IMR-90 (cell line): Measurements from ENCODE around the gene MYOF. TPM values are rescaled to one million over a fixed set of nuclear protein-coding genes. Genes with fewer than 3 reads are reported as not detected.
A peak's percentile ranks its signal among the peaks of the same experiment; 100 is the strongest.

Experiments used
- ATAC-seq: fragments of 200-7000 bp; cut with Tn5 transposase; 2 replicates; pipeline ENCODE4 v1.9.1; 2020; ENCODE audit warnings: low read depth, mild to moderate bottlenecking, moderate library complexity
- BruUV-seq: library from RNA; stranded (reverse); fragments of 400-500 nt; replicated peaks from 2 replicates; lab custom pipeline; 2021; lab: Mats Ljungman, UMichigan
- CTCF ChIA-PET: fragments of 300-600 bp; formaldehyde crosslinking; extraction: SDS; loops from one replicate; lab custom pipeline; 2021; ENCODE audit warnings: antibody characterized with exemption; lab: Yijun Ruan, JAX
- POLR2A ChIA-PET: fragments of 300-600 bp; sonication (Branson Sonifier 250); formaldehyde crosslinking; loops from one replicate; lab custom pipeline; 2022; ENCODE audit warnings: antibody characterized with exemption; ENCODE audit not compliant: unreplicated experiment; lab: Charles Lee
- DNase-seq: peaks from one replicate; pipeline ENCODE4 v3.0.0; 2013
- H2AFZ ChIP-seq: replicated peaks from 2 replicates; pipeline ENCODE3; 2013; ENCODE audit warnings: low read length, mild to moderate bottlenecking; ENCODE audit not compliant: poor library complexity
- H2AK5ac ChIP-seq: 2 replicates; pipeline ENCODE4 v1.6.1; 2013; ENCODE audit warnings: low read depth, low read length, inconsistent platforms
- H2AK9ac ChIP-seq: replicated peaks from 2 replicates; pipeline ENCODE3; 2013; ENCODE audit warnings: mild to moderate bottlenecking, low read depth, low read length, moderate library complexity; ENCODE audit not compliant: poor library complexity
- H2BK120ac ChIP-seq: 2 replicates; pipeline ENCODE4 v1.6.1; 2013; ENCODE audit warnings: low read depth, low read length, inconsistent platforms
- H2BK15ac ChIP-seq: 3 replicates; pipeline ENCODE4 v1.6.1; 2013; ENCODE audit warnings: low read depth, low read length, inconsistent platforms
- H2BK20ac ChIP-seq: 2 replicates; pipeline ENCODE4 v1.6.1; 2013; ENCODE audit warnings: low read depth, mild to moderate bottlenecking, inconsistent platforms, low read length, moderate library complexity
- H2BK5ac ChIP-seq: 2 replicates; pipeline ENCODE4 v1.6.1; 2013; ENCODE audit warnings: mild to moderate bottlenecking, low read depth, low read length, inconsistent platforms; ENCODE audit not compliant: poor library complexity, severe bottlenecking
- H3K14ac ChIP-seq: replicated peaks from 2 replicates; pipeline ENCODE4 v1.6.1; 2013; ENCODE audit warnings: low read depth, low read length, inconsistent platforms
- H3K18ac ChIP-seq: 2 replicates; pipeline ENCODE4 v1.6.1; 2013; ENCODE audit warnings: low read depth, low read length, control low read depth
- H3K23ac ChIP-seq: 2 replicates; pipeline ENCODE4 v1.6.1; 2013; ENCODE audit warnings: low read depth, low read length, inconsistent platforms
- H3K27ac ChIP-seq: 2 replicates; pipeline ENCODE4 v1.5.1; 2013; ENCODE audit warnings: mild to moderate bottlenecking, control low read depth, low read length; ENCODE audit not compliant: insufficient read depth
- H3K27me3 ChIP-seq: 2 replicates; pipeline ENCODE4 v1.6.1; 2013; ENCODE audit warnings: low read length; ENCODE audit not compliant: control insufficient read depth, insufficient read depth
- H3K36me3 ChIP-seq: 2 replicates; pipeline ENCODE4 v1.6.1; 2013; ENCODE audit warnings: low read length, mixed read lengths; ENCODE audit not compliant: control insufficient read depth, insufficient read depth
- H3K4ac ChIP-seq: 2 replicates; pipeline ENCODE4 v1.6.1; 2013; ENCODE audit warnings: low read depth, low read length, inconsistent platforms
- H3K4me1 ChIP-seq: 2 replicates; pipeline ENCODE4 v1.6.1; 2013; ENCODE audit warnings: low read length, mixed read lengths; ENCODE audit not compliant: control insufficient read depth, insufficient read depth
- H3K4me2 ChIP-seq: 2 replicates; pipeline ENCODE4 v1.6.1; 2013; ENCODE audit warnings: low read depth, mild to moderate bottlenecking, control low read depth, low read length, moderate library complexity
- H3K4me3 ChIP-seq: 2 replicates; pipeline ENCODE4 v1.5.1; 2013; ENCODE audit warnings: low read depth, mild to moderate bottlenecking, control low read depth, low read length, moderate library complexity; ENCODE audit not compliant: insufficient read depth
- H3K56ac ChIP-seq: 2 replicates; pipeline ENCODE4 v1.6.1; 2013; ENCODE audit warnings: low read length, inconsistent platforms; ENCODE audit not compliant: insufficient read depth; ENCODE audit errors: extremely low read depth
- H3K79me1 ChIP-seq, 2 experiments: 2 replicates each; pipeline ENCODE4 v1.6.1; 2013; ENCODE audit warnings: low read length in 2 of 2, inconsistent platforms in 1 of 2, low read depth in 1 of 2
- H3K9ac ChIP-seq: 2 replicates; pipeline ENCODE4 v1.6.1; 2013; ENCODE audit warnings: low read depth, low read length, control low read depth
- H3K9me1 ChIP-seq: 2 replicates; pipeline ENCODE4 v1.6.1; 2013; ENCODE audit warnings: low read length, inconsistent platforms; ENCODE audit not compliant: insufficient read depth
- H3K9me3 ChIP-seq: 2 replicates; pipeline ENCODE4 v1.6.1; 2013; ENCODE audit warnings: low read length; ENCODE audit not compliant: control insufficient read depth, insufficient read depth
- H4K20me1 ChIP-seq: 2 replicates; pipeline ENCODE4 v1.6.1; 2013; ENCODE audit warnings: low read length, inconsistent platforms; ENCODE audit not compliant: insufficient read depth
- H4K5ac ChIP-seq: 2 replicates; pipeline ENCODE4 v1.6.1; 2013; ENCODE audit warnings: mild to moderate bottlenecking, low read depth, low read length, control low read depth
- H4K8ac ChIP-seq, 2 experiments: 2 replicates each; pipeline ENCODE4 v1.6.1; 2013; ENCODE audit warnings: low read depth in 2 of 2, low read length in 2 of 2, control low read depth in 1 of 2, inconsistent platforms in 1 of 2
- H4K91ac ChIP-seq: 2 replicates; pipeline ENCODE4 v1.6.1; 2013; ENCODE audit warnings: low read depth, low read length, inconsistent platforms; ENCODE audit not compliant: insufficient read depth
- MAZ ChIP-seq: IDR thresholded peaks from 2 replicates; pipeline ENCODE4 v1.6.1; 2012; ENCODE audit warnings: low read depth, mild to moderate bottlenecking, low read length, improper control_type of control experiment, moderate library complexity, borderline replicate concordance
- NFE2L2 ChIP-seq: fragments of 150-350 bp; IDR thresholded peaks from 2 replicates; pipeline ENCODE4 v1.6.1; 2016; ENCODE audit warnings: low read depth, mild to moderate bottlenecking, low read length
- WGBS, 2 experiments: methylation state at CpG; one replicate each; pipeline versions ENCODE4 v1.1.5 to v1.1.7; 2013; ENCODE audit warnings: missing lambda C conversion rate in 2 of 2; ENCODE audit not compliant: insufficient read length in 1 of 2; ENCODE audit errors: extremely low coverage in 2 of 2; 5-methylcytosine and 5-hydroxymethylcytosine counted together
- dilution Hi-C: fragments of 300-500 bp; cut with HindIII; formaldehyde crosslinking; loops from one replicate; pipeline ENCODE4 v1.14.3; 2018; ENCODE audit warnings: low sequenced_read_pairs; ENCODE audit not compliant: unreplicated experiment
- in situ Hi-C: fragments of 300-500 bp; cut with MboI; formaldehyde crosslinking; loops from 3 replicates; pipeline ENCODE4 v1.14.3; 2019; ENCODE audit warnings: low sequenced_read_pairs, inconsistent platforms, mixed read lengths
- intact Hi-C: fragments of 100-400 bp; cut with micrococcal nuclease; formaldehyde crosslinking; loops from 2 replicates; pipeline ENCODE4 v1.10.0; 2022
- polyA plus RNA-seq, 3 experiments: library from polyadenylated mRNA; depleted of rRNA; stranded (reverse); fragments of >200 nt; gene quantifications; 2 replicates each; pipeline ENCODE4 v1.2.3, GENCODE V29; 2012; ENCODE audit warnings: low replicate concordance in 1 of 3
- total RNA-seq: library from RNA; depleted of rRNA; stranded (reverse); fragments of >200 nt; gene quantifications from 2 replicates; pipeline ENCODE4 v1.2.3, GENCODE V29; 2012

MYOF gene
- total and polyA plus RNA-seq, 2 of the 4 experiments (the other 2 are of a cell fraction): 221 to 281 TPM

DNA sequence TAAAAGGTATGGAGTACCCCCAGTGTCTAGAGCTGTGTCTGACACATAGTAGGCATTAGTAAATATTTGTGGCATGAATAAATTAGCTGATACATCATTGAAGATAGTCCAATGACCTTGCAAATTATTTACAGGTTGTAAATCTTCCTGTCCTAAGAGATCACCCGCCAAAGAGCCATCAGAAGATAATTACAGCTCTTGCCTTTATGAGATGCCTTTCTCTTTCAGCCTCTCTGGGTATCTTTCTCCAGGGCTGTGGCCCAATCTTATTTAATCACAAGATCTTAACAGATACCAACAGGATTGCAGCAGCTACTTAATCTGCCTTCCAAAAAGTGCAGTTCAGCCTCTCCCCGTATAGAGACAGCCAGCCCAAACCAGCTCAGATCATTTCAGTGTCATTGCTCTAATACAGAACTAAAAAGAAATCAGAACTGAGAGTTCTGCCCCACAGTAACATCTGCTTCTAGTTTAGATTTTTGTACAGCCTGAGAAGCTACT lies 41.5 kb downstream of the MYOF start:
- Histone ChIP-seq H2BK20ac (peak overlapping the region; percentile 54), H2AK9ac (no peak overlapping the region), H3K14ac (peak overlapping the region; percentile 88), H3K27me3 (no peaks in the 10 kb centered on the region), H3K79me1 (peaks cover 31 to 52% of the 10 kb centered on the region in 2 experiments), H2BK5ac (peak overlapping the region; percentile 85), H3K9ac (peak overlapping the region; percentile 45; the same call in 1 of the 2 replicates), H3K36me3 (peaks cover 11% of the 10 kb centered on the region; the same call in 1 of the 2 replicates), H3K23ac (peak overlapping the region; percentile 84), H3K56ac (peak overlapping the region; percentile 67; the same call in 1 of the 2 replicates), H4K8ac (peak overlapping the region; percentile 57 to 71), H3K9me1 (peaks cover 24% of the 10 kb centered on the region), H2BK120ac (peak overlapping the region; percentile 81), H4K5ac (peak overlapping the region; percentile 47; the same call in 1 of the 2 replicates), H2BK15ac (peak overlapping the region; percentile 71), H3K4me2 (peak overlapping the region; percentile 21), H2AK5ac (peak overlapping the region; percentile 57; the same call in 1 of the 2 replicates), H3K4me1 (peaks cover 41% of the 10 kb centered on the region), H3K4me3 (no peak overlapping the region), H2AFZ (no peak overlapping the region), H4K91ac (peak overlapping the region; percentile 71), H3K27ac (peak overlapping the region; percentile 55), H3K4ac (peak overlapping the region; percentile 73), H3K9me3 (no peaks in the 10 kb centered on the region), H4K20me1 (peaks cover 8% of the 10 kb centered on the region; the same call in 1 of the 2 replicates), H3K18ac (peak overlapping the region; percentile 59; the same call in 1 of the 2 replicates)
- intact Hi-C loops: no loop called here
- POLR2A ChIA-PET: interaction anchor here (0.5 to 1.1 kb wide), 2 partner anchors 26 to 41 kb away, joined by 3 to 4 read pairs; partner anchors contain the start of gene MYOF
- dilution Hi-C loops: no loop called here
- WGBS, 2 experiments: 0% methylated on average over 1 of the region's 2 CpGs; no CpG with 5 or more reads in 1 of the 2 experiments
- no peak for ATAC-seq
- BruUV-seq: no TSS peak
- peak; percentile 25 for DNase-seq
- CTCF ChIA-PET: interaction anchor here (0.5 to 3.2 kb wide), 5 partner anchors 19 to 657 kb away, joined by 3 to 14 read pairs (median 3); partner anchors contain the start of gene MYOF
- TF ChIP-seq MAZ (no peak), NFE2L2 (peak; percentile 19; the same call in 1 of the 2 replicates)
- in situ Hi-C loops: no loop called here
